ENCODE data around the gene PAIP2. TPM values are rescaled to one million over a fixed set of nuclear protein-coding genes. Genes with fewer than 3 reads are reported as not detected.
"Not testable (repeated sequence)": the region's sequence is repeated elsewhere in the genome, so short reads cannot be mapped to it uniquely, and the experiment has no call there.

The PAIP2 gene
- total RNA-seq: 77.0 and 82.6 TPM in 2 replicates

DNA sequence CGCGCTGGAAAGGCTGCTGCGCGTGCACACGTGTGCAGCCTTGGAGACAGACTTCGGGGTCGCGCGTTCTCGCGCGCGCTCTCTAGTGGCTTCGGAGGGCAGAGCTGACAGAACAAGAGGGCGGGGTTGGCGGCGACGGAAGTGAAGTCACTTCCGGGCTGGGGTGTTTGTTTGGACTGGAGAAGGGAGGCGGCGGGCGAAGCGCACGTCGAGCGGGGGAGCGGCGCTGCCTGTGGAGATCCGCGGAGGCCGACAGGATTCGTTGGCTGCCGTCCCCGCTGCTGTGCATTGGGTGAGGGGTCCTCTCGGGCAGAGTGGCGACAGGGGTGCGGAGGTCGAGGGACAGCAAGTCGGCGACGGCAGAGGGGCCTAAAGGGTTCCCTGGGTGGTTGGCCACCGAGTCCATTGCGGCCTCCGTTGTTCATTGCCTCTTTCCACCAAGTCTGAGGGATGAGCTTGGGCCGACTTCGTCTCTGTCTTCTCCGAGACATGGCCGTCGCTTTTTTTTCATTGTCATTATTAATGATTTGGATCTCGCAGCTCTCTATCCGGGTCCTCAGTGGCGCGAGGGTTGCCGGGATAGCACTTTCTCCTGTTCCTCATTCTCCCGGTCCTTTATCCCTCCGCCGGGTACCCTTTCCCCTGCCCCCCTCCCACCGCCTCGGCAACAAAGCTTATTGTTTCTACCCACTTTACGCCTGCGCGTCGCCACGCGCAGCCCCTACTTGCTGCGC lies at the start of gene PAIP2:
TSS of gene PAIP2 (plus strand) at position 166 of the 734 bp plus-strand sequence. CDS start 21,931 bp downstream, outside the sequence.
- intact Hi-C loops (cut with micrococcal nuclease): loop anchor here (1.0 to 5.0 kb wide), 8 partner anchors 49 to 799 kb away; partner anchors contain the start of genes ETF1, HSPA9, MATR3 and SIL1

GRCh38 chr5:139293202-139293506 lies 48.5 kb upstream of the PAIP2 start:
- intact Hi-C loops (cut with micrococcal nuclease): loop anchor here (1.0 to 10.0 kb wide), 11 partner anchors 19 to 1538 kb away; partner anchors contain the start of genes CDC25C, EGR1, ETF1 and FAM53C

GRCh38 chr5:139293507-139294373 lies 47.9 kb upstream of the PAIP2 start, which contains the start of gene MATR3:
Gene MATR3, plus strand, starts transcription at chr5:139293740. Its CDS starts 13,676 bp downstream, at chr5:139307416.
- intact Hi-C loops (cut with micrococcal nuclease): loop anchor here (1.0 to 10.0 kb wide), 12 partner anchors 19 to 1539 kb away; partner anchors contain the start of genes CDC25C, EGR1, ETF1 and FAM53C

DNA sequence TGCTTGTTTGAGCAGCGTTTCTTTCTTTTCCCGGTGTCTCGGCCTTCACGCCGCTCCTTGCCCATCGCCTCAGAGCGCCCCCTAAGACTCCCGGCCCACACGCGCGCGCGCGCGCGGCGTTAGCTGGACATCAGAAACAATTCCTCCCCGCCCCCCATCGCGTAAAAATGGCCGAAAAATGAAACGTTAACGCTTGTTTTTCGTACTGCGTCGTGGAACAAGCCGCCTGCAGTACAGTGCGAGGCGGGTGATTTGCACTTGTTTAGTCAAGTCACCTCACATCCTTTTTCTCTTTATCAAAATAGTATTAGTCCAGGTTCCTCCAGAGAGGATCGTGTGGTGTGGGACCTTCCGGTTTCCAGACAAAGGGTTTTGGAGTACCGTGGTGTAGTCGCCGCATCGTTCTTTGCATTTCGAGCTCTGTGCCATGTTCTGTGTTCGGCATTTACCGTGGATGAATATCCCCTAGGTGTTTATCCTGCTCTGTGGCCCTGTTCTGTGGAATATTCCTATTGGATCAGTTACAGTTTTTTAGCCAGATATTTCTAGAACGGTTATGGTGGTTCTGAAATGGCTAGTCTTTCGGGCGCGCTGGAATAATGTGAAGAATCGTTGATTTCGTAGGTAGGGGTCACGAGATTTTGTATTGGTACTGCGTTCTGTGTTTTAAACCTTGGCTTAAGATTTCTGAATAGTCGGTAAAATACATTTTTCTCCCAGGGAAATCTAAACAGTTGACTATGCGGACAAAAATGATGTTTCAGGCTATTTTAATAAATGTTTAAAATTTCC lies 47.1 kb upstream of the PAIP2 start:
- intact Hi-C loops (cut with micrococcal nuclease): loop anchor here (2.0 to 10.0 kb wide), 6 partner anchors 97 to 1540 kb away; partner anchors contain the start of genes CDC25C, EGR1, FAM53C and HNRNPA0

GRCh38 chr5:139295346-139296057 lies 46.2 kb upstream of the PAIP2 start:
- intact Hi-C loops (cut with micrococcal nuclease): loop anchor here (2.0 to 10.0 kb wide), 4 partner anchors 265 to 1541 kb away; partner anchors contain the start of genes CDC25C, EGR1, FAM53C and HNRNPA0

GRCh38 chr5:139296198-139296597 lies 45.5 kb upstream of the PAIP2 start:
- intact Hi-C loops (cut with micrococcal nuclease): loop anchor here (10.0 kb wide), 3 partner anchors 831 to 1541 kb away; partner anchors contain the start of genes CDC25C, EGR1, FAM53C and HNRNPA0

- intact Hi-C loops (cut with micrococcal nuclease): loop anchor here (10.0 kb wide), 3 partner anchors 832 to 1542 kb away; partner anchors contain the start of genes CDC25C, EGR1, FAM53C and HNRNPA0
Observed at GRCh38 chr5:139296862-139297326, 44.8 kb upstream of the PAIP2 start.

DNA sequence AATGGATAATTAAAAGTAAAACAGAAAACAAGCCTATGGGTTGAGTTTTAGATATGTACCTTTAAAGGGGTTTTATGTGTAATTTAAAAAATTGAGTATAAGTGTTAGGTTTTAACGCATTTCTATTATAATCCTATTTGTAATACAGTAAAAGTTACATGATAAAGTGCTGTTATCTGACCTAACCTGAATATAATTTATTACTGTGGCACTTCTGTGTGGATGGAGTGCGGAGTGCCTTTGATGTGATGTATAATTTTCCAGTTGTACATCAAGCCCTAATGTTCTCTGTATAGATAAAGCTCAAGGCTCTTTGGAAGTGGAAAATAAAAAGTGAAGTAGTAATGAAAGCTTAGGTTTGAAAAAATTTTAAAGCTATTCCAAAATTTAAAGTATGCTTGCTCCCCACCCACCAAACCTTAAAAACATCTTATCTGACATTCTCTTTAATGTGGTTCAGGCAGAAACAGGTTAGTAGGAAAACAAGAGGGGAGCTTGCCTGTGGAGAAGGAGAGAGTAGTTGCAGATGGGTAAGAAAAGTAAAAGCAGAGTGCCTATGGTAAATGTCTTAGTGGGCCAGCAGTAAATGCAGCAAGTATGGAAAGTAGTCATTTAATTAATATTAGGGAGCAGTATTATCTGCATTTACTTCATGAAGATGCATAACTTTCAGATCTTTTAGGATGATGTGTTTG lies 44.1 kb upstream of the PAIP2 start:
- intact Hi-C loops (cut with micrococcal nuclease): loop anchor here (10.0 kb wide), 3 partner anchors 833 to 1543 kb away; partner anchors contain the start of genes CDC25C, EGR1, FAM53C and HNRNPA0

- intact Hi-C loops (cut with micrococcal nuclease): loop anchor here (10.0 kb wide), 3 partner anchors 833 to 1543 kb away; partner anchors contain the start of genes CDC25C, EGR1, FAM53C and HNRNPA0
Observed at GRCh38 chr5:139298242-139298641, 43.4 kb upstream of the PAIP2 start.

- intact Hi-C loops (cut with micrococcal nuclease): loop anchor here (10.0 kb wide), 3 partner anchors 835 to 1545 kb away; partner anchors contain the start of genes CDC25C, EGR1, FAM53C and HNRNPA0
Observed at GRCh38 chr5:139299486-139299885, 42.2 kb upstream of the PAIP2 start.

DNA sequence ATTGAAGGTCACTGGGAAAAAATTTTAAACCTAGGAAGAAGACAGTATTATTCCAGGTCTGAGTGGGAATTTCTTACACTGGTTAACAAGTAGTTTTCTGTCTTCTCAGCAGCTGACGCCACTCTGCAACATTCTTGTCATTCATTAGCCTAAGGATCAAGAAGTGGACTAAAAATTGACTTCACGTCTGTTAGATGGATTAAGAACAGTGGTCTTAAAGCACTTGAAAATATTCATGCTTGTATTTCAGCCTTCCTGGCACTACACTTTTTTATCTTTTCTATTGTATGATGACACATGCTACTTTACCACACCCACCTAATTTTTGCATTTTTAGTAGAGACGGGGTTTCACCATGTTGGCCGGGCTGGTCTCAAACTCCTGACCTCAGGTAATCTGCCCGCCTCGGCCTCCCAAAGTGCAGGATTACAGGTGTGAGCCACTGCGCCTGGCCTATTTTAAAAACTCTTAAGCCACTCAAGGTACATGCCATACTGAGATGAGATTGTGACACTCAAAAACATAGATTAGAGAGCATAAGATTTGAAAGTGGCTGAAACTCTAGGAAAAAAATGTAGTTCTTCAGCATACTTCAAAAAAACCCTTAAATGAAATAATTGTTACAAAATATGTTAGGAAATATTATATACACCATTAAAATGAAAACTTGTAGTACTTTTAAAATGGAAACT lies 39.7 kb upstream of the PAIP2 start:
- intact Hi-C loops (cut with micrococcal nuclease): no loop called here

- intact Hi-C loops (cut with micrococcal nuclease): no loop called here
Observed at GRCh38 chr5:139304391-139305324, 37.0 kb upstream of the PAIP2 start.

GRCh38 chr5:139306197-139306596 lies 35.5 kb upstream of the PAIP2 start:
- intact Hi-C loops (cut with micrococcal nuclease): no loop called here

DNA sequence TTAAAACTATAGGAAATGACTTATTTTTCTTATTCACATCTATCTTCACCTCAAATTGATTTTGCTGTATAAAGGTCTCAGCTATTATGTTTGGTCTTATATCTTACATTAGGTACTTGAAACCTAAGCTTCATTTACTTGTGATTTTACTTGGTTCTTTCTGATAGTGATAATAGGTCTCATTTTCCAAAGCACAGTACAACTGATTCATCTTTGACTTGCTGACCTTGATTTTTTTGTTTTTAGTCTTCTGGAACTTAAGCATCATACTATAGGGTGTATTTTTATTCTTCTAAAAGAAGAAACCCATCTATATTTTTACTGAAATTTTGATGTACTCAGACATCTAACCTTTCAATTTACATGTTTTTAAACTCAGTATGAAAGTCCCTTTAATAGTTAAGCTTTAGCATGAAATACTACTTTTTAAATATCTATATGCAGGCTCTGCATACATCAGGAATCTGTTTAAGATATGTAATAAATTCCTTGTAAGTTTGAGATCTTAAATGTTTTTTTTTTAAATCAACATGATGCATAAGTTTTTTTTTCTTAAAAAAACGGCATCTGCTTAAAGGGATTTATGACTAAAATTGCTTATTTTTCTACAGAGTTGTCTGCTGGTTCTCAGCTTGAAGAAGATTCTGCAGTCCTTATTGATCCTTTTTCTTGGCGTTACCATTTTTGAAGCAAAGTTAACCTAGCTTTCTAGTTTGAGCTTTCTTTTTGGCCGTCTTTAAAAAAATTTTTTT lies 34.9 kb upstream of the PAIP2 start:
- intact Hi-C loops (cut with micrococcal nuclease): no loop called here

DNA sequence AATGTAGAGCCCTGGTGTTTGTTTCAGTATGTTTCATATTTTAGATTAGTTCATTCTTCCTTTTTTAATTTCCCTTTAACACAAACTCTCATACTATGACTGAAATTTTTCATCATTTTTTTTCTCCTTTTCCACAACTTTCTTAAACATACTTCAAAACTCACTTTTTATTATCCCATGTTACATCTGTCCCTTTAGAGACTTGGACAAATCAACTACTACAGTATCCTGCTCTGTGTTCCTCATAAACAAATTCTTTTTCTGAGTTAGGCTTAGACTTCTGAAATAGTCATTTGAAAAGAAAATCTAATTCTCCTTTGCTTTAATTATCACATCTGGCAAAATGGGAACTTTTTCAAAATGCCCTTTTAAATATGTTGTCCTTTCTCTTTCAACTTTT lies 32.9 kb upstream of the PAIP2 start:
- intact Hi-C loops (cut with micrococcal nuclease): no loop called here

DNA sequence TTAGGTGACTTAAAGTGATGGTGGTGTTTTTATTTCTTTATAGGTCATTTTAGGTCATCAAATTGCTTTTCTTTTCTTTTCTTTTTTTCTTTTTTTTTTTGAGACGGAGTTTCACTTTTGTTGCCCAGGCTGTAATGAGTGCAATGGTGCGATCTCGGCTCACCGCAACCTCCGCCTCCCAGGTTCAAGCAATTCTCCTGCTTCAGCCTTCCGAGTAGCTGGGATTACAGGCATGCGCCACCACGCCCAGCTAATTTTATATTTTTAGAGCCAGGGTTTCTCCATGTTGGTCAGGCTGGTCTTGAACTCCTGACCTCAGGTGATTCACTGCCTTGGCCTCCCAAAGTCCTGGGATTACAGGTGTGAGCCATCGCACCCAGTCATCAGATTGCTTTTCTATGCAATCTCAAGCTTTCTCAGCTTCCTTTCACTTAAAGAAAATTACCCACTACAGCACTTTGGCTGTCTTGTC lies 30.9 kb upstream of the PAIP2 start:
- intact Hi-C loops (cut with micrococcal nuclease): not testable (repeated sequence)

Measured in T-helper 2 cell treated with Interferon-gamma antibody and Interleukin-4, amounts not matched to agents 100 ng/mL and 5 ng/mL, for 36 hours (primary cell).